Body of pancreas (tissue), 4 donors: ENCODE data around the gene EFCAB14. TPM values are rescaled to one million over a fixed set of nuclear protein-coding genes. Genes with fewer than 3 reads are reported as not detected.

Experiments
- ATAC-seq: fragments of 150-250 bp; one replicate; pipeline ENCODE4 v1.9.1; 2016
- DNase-seq, 4 donors: peaks; one replicate each; pipeline ENCODE4 v3.0.0-alpha.2; 2019
- H3K27ac ChIP-seq, 4 donors: fragments of 200-600 bp; sonication (generic); 1 replicate in 3 of 4; 2 replicates in 1 of 4; pipeline versions ENCODE4 v1.5.1 to v1.6.1; 2016 to 2019; ENCODE audit warnings: mild to moderate bottlenecking in 1 of 4, mixed read lengths in 1 of 4, moderate library complexity in 1 of 4
- H3K27me3 ChIP-seq, 2 donors: fragments of 200-600 bp; sonication (generic); one replicate each; pipeline ENCODE4 v1.6.0; 2016; ENCODE audit warnings: mild to moderate bottlenecking in 1 of 2
- H3K36me3 ChIP-seq, 2 donors: fragments of 200-600 bp; sonication (generic); replicated peaks in 1 of 2; 2 replicates each; pipeline ENCODE4 v1.5.1; 2016; ENCODE audit warnings: low read depth in 2 of 2; ENCODE audit not compliant: insufficient read depth in 1 of 2
- H3K4me1 ChIP-seq: fragments of 200-600 bp; sonication (generic); one replicate; pipeline ENCODE4 v1.6.0; 2016
- H3K4me3 ChIP-seq, 2 donors: fragments of 200-600 bp; sonication (generic); 1 replicate in 1 of 2; 2 replicates in 1 of 2; pipeline ENCODE4 v1.5.1; 2016 to 2019
- H3K9me3 ChIP-seq, 3 donors: fragments of 200-600 bp; sonication (generic); 1 replicate in 2 of 3; 2 replicates in 1 of 3; pipeline ENCODE4 v1.5.1; 2016
- POLR2A ChIP-seq, 3 donors: fragments of 450-650 bp; IDR thresholded peaks; one replicate each; pipeline ENCODE4 v1.6.1; 2016; ENCODE audit warnings: antibody characterized with exemption in 3 of 3, mild to moderate bottlenecking in 2 of 3
- WGBS, 2 donors: methylation state at CpG; one replicate each; pipeline ENCODE4 v1.1.5; 2017; 5-methylcytosine and 5-hydroxymethylcytosine counted together
- intact Hi-C: fragments of 100-400 bp; cut with DNase I; formaldehyde crosslinking; loops from one replicate; pipeline ENCODE4 v1.15.1; 2023
- total RNA-seq, 2 donors: library from RNA; depleted of rRNA; stranded (reverse); fragments of >200 nt; gene quantifications; one replicate each; pipeline ENCODE4 v1.1.0, GENCODE V29; 2016
- TF ChIP-seq, protein P1 (sequence below), 7 experiments: fragments of 450-650 bp in 4 of 7; fragments of 200-600 bp in 3 of 7; sonication (generic) in 3 of 7; IDR thresholded peaks; one replicate each; pipeline ENCODE4 v1.5.1; 2016 to 2019; ENCODE audit warnings: antibody characterized with exemption in 7 of 7

The EFCAB14 gene
- total RNA-seq, 2 donors from 2014 or later: 36.9 to 40.7 TPM

GRCh38 chr1:46690931-46691421, 27.9 kb downstream of the EFCAB14 start:
- ATAC-seq (no peak), DNase-seq (no peak)
- H3K4me3 ChIP-seq: no peak overlapping the region
- H3K27me3 ChIP-seq: no peaks in the 10 kb centered on the region
- WGBS, 2 donors: 84 to 88% methylated on average over 2 of the region's 2 CpGs
- TF ChIP-seq POLR2A (IDR thresholded peaks at IDR 0.05): no peak
- TF ChIP-seq, protein P1, sequence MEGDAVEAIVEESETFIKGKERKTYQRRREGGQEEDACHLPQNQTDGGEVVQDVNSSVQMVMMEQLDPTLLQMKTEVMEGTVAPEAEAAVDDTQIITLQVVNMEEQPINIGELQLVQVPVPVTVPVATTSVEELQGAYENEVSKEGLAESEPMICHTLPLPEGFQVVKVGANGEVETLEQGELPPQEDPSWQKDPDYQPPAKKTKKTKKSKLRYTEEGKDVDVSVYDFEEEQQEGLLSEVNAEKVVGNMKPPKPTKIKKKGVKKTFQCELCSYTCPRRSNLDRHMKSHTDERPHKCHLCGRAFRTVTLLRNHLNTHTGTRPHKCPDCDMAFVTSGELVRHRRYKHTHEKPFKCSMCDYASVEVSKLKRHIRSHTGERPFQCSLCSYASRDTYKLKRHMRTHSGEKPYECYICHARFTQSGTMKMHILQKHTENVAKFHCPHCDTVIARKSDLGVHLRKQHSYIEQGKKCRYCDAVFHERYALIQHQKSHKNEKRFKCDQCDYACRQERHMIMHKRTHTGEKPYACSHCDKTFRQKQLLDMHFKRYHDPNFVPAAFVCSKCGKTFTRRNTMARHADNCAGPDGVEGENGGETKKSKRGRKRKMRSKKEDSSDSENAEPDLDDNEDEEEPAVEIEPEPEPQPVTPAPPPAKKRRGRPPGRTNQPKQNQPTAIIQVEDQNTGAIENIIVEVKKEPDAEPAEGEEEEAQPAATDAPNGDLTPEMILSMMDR (IDR thresholded peaks at IDR 0.05): no peak
- peaks cover 3 to 17% of the 10 kb centered on the region in 2 donors for H3K36me3 ChIP-seq
- H3K9me3 ChIP-seq: no peaks in the 10 kb centered on the region
- H3K4me1 ChIP-seq: peaks cover 40% of the 10 kb centered on the region
- intact Hi-C loops: no loop called here
- H3K27ac ChIP-seq: no peak overlapping the region

DNA sequence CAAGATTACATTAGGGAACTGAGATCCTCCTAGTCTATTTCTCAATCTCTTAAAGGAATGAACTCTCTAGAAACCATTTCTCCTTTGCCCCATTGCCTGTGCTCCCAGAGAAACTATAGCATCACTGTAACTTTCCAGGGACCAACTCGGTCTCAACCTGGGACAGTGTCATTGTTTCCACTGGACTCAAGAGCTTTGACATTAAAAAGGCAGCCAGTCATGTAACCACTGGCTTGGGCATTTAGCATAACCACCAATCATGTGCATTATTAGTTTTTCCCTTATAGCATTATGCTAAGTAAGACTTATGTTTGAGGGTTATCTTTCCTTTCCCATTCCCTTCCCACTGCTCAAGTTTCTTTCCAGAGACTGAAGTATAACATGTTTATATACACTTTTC, 29.0 kb downstream of the EFCAB14 start:
- H3K27ac ChIP-seq: no peak overlapping the region
- peaks cover 40% of the 10 kb centered on the region for H3K4me1 ChIP-seq

DNA sequence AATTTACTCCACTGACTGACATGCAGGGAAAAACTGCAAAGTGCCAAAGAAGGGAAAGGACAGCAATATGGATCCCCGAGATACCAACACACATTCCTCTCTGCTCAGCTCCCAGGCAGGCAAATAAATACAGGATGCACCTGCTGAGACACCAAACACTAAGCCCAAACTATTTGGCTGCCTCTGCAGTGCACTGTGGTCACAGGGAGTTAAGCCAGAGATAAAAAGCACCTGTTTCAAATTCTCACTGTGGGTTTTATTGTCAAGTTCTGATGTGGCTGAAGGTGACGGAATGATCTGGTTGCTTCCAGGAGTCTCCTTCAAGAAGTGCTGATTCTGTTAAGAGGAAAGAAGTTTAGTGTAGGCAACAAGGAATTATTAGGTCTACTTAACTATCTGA, 29.6 kb downstream of the EFCAB14 start:
- DNase-seq (peak in 1 of 4 donors; percentile 19), ATAC-seq (no peak)
- Histone ChIP-seq H3K4me3 (no peak overlapping the region), H3K9me3 (no peaks in the 10 kb centered on the region), H3K27ac (peak overlapping the region in 1 of 4 donors; percentile 13), H3K4me1 (peaks cover 40% of the 10 kb centered on the region), H3K27me3 (no peaks in the 10 kb centered on the region), H3K36me3 (peaks cover 3 to 26% of the 10 kb centered on the region in 2 donors)
- TF ChIP-seq, protein P1 (IDR thresholded peaks at IDR 0.05): no peak
- TF ChIP-seq POLR2A (IDR thresholded peaks at IDR 0.05): no peak
- WGBS, 2 donors: 26 to 49% methylated on average over 2 of the region's 2 CpGs
- intact Hi-C loops: no loop called here

More for the DNA sequence above, 29.0 kb downstream of the EFCAB14 start:
- Histone ChIP-seq H3K4me3 (no peak overlapping the region), H3K9me3 (no peaks in the 10 kb centered on the region), H3K36me3 (peaks cover 3 to 21% of the 10 kb centered on the region in 2 donors), H3K27me3 (no peaks in the 10 kb centered on the region)
- DNase-seq: no peak
- ATAC-seq: no peak
- no peak for TF ChIP-seq POLR2A (IDR thresholded peaks at IDR 0.05)
- TF ChIP-seq, protein P1 (IDR thresholded peaks at IDR 0.05): no peak
- intact Hi-C loops: no loop called here
- WGBS, 2 donors: 53 to 56% methylated on average over 1 of the region's 1 CpG

- DNase-seq (no peak), ATAC-seq (no peak)
- intact Hi-C loops: no loop called here
- WGBS, 2 donors: 57 to 65% methylated on average over 9 of the region's 9 CpGs
- Histone ChIP-seq H3K27ac (peak overlapping the region in 2 of 4 donors; percentile 33 to 54), H3K36me3 (peaks cover 3 to 40% of the 10 kb centered on the region in 2 donors), H3K4me3 (no peak overlapping the region), H3K27me3 (no peaks in the 10 kb centered on the region), H3K4me1 (peaks cover 35% of the 10 kb centered on the region), H3K9me3 (no peaks in the 10 kb centered on the region)
- TF ChIP-seq, protein P1 (IDR thresholded peaks at IDR 0.05): no peak
- no peak for TF ChIP-seq POLR2A (IDR thresholded peaks at IDR 0.05)
Observed at GRCh38 chr1:46687921-46688509, 30.9 kb downstream of the EFCAB14 start.
